Stimulated activated CD4-positive, alpha-beta T cell treated with anti-CD3 and anti-CD28 coated beads, TNF-alpha, amount 100 ng/mL, for 4 hours (primary cell): ENCODE data around the gene CD163L1.

Experiments
- DNase-seq, 3 experiments: peaks; one replicate each; pipeline ENCODE4 v3.0.0-alpha.2; 2020; ENCODE audit warnings: low read depth in 3 of 3

CD163L1 gene

DNA sequence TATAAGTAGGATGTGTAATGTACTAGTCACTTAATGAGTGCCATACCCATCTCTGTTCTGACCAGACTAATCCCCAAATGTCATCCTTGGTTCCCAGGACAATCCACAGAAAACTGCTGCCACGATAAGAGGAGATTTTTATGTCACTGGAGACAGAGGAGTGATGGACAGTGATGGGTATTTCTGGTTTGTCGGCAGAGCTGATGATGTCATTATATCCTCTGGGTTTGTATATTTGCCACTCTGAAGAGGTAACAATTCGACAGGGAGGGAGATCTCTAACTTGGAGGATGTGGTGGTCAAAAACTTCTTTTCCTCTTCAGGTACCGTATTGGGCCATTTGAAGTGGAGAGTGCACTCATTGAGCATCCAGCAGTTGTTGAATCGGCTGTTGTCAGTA is 119.8 kb downstream of the CD163L1 start:
- no peak for DNase-seq

DNA sequence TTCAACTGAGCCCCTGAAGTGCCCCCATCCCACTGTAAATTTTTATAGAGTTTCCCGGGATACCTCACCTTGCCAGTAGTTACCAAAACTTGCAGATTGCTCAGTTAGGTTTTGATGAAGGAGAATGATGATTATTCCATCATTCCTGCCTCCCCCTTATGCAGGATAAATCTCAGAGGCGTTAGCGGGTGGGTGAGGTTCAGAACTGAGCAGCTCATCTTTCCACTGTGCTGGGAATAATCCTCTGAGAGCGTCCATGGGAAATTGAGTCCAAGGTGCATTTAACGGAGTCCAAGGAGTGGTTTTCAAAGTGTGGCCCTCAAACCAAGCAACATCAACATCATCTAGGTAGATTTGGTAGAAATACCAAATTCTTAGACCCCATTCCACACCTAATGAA is 121.4 kb downstream of the CD163L1 start:
- DNase-seq, result no peak

DNA sequence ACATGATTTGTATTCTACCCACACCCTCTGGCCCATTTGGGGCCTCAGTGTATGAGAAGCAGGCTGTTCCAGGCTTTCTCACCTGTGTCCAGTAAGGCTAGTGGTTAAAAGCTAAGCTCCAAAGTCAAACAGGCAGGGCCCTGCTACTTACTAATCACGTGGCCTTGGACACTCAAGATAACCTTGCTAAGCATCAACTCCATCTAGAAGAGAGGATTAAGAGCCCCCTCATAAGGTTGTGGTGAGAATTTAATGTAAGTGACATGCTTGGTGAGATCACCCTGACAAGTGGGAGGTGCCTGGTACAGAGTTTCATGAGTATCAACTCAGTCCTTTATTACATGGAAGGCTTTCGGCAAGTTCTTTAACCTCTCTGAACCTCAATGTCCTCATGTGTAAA is 122.3 kb downstream of the CD163L1 start:
- no peak for DNase-seq

DNA sequence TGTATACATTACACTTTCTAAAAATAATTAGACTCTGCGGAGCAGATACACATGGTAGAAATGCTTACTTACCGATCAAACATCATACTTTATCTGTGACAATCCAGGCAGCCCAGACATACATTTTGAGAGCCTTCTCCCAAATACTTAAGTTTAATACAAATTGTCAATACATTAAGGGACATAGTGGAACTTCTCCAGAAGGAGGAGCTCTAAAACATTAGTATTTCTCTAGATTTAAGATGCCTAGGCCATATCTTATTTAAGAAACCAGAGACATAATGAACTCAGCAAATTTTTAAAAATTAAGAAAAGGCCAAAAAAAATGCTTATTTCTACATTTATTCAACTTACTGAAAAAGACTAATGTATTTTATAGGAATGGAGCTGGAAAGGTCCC is 124.0 kb downstream of the CD163L1 start:
- DNase-seq, result no peak

DNA sequence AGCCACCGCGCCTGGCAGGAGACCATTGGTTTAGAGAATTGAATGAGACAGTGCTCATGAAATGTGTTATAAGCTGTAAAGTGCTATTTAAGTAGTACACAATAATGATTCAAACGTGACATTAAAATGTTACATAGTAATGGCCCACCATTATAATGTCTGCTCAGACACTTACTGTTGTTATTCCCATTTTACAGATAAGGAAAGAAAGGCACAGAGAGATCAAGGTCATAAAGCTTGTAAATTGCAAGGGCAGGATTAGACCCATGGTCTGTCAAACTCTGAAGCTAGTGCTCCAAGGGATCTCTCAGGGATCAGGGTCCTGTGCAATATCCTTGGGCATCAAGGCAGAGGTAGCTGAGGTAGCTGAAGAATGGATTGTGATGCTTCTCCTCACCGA is 133.9 kb downstream of the CD163L1 start:
- no peak for DNase-seq
